GM21515 (cell line): Measurements from ENCODE around the gene SPEG.

Experiments used
- ATAC-seq: cut with Tn5 transposase; IDR thresholded peaks from one replicate; pipeline ENCODE4 v1.9.1; 2021; ENCODE audit not compliant: unreplicated experiment

The SPEG gene

GRCh38 chr2:219509780-219510511, 75.3 kb downstream of the SPEG start:
- ATAC-seq, result no peak

- ATAC-seq, result no peak
Observed at GRCh38 chr2:219510512-219511135, 76.0 kb downstream of the SPEG start.

GRCh38 chr2:219511547-219512325, 77.1 kb downstream of the SPEG start:
- no peak for ATAC-seq

- no peak for ATAC-seq
Observed at GRCh38 chr2:219512524-219513216, 78.0 kb downstream of the SPEG start.

- ATAC-seq, result no peak
Observed at GRCh38 chr2:219513787-219514186, 79.1 kb downstream of the SPEG start.

- ATAC-seq, result no peak
Observed at GRCh38 chr2:219514196-219514761, 79.6 kb downstream of the SPEG start, which contains the start of gene ASIC4. Gene ASIC4 (plus strand): TSS chr2:219514482. CDS start chr2:219514725, 243 bp downstream.

GRCh38 chr2:219514836-219515235, 80.2 kb downstream of the SPEG start:
- no peak for ATAC-seq

- ATAC-seq, result no peak
Observed at GRCh38 chr2:219515874-219516629, 81.4 kb downstream of the SPEG start.

GRCh38 chr2:219516888-219517287, 82.2 kb downstream of the SPEG start:
- no peak for ATAC-seq

GRCh38 chr2:219517954-219518778, 83.5 kb downstream of the SPEG start:
- ATAC-seq, result no peak

GRCh38 chr2:219519526-219519916, 84.9 kb downstream of the SPEG start:
- no peak for ATAC-seq

GRCh38 chr2:219520079-219520478, 85.4 kb downstream of the SPEG start:
- ATAC-seq, result no peak

- ATAC-seq, result no peak
Observed at GRCh38 chr2:219521066-219521880, 86.6 kb downstream of the SPEG start.

- ATAC-seq, result no peak
Observed at GRCh38 chr2:219522111-219523030, 87.7 kb downstream of the SPEG start.

- no peak for ATAC-seq
Observed at GRCh38 chr2:219523031-219523671, 88.5 kb downstream of the SPEG start.

GRCh38 chr2:219524817-219525216, 90.2 kb downstream of the SPEG start:
- ATAC-seq, result no peak
